Effector memory CD4-positive, alpha-beta T cell (primary cell): ENCODE results near the gene AHDC1.

Source experiments
- DNase-seq, 3 donors: peaks; one replicate each; pipeline ENCODE4 v3.0.0-alpha.2; 2020
- H3K27ac ChIP-seq: 2 replicates; pipeline ENCODE4 v1.7.0; 2013; ENCODE audit warnings: mild to moderate bottlenecking, low read length, moderate library complexity; ENCODE audit not compliant: insufficient read depth, poor library complexity, severe bottlenecking
- H3K27me3 ChIP-seq: replicated peaks from 2 replicates; pipeline ENCODE4 v1.7.0; 2013; ENCODE audit warnings: mild to moderate bottlenecking, low read length; ENCODE audit not compliant: insufficient read depth, control insufficient read depth, poor library complexity, severe bottlenecking
- H3K36me3 ChIP-seq: 2 replicates; pipeline ENCODE4 v1.7.0; 2013; ENCODE audit warnings: mild to moderate bottlenecking, low read length, moderate library complexity; ENCODE audit not compliant: control insufficient read depth, insufficient read depth
- H3K4me1 ChIP-seq: 2 replicates; pipeline ENCODE4 v1.7.0; 2013; ENCODE audit warnings: low read length, mild to moderate bottlenecking; ENCODE audit not compliant: control insufficient read depth, insufficient read depth, poor library complexity, severe bottlenecking
- H3K4me3 ChIP-seq: 2 replicates; pipeline ENCODE4 v1.7.0; 2013; ENCODE audit warnings: low read length, low read depth, mild to moderate bottlenecking; ENCODE audit not compliant: insufficient read depth, poor library complexity, severe bottlenecking
- H3K9me3 ChIP-seq: 2 replicates; pipeline ENCODE4 v1.7.0; 2013; ENCODE audit warnings: mild to moderate bottlenecking, low read length, moderate library complexity; ENCODE audit not compliant: control insufficient read depth

Gene AHDC1

DNA sequence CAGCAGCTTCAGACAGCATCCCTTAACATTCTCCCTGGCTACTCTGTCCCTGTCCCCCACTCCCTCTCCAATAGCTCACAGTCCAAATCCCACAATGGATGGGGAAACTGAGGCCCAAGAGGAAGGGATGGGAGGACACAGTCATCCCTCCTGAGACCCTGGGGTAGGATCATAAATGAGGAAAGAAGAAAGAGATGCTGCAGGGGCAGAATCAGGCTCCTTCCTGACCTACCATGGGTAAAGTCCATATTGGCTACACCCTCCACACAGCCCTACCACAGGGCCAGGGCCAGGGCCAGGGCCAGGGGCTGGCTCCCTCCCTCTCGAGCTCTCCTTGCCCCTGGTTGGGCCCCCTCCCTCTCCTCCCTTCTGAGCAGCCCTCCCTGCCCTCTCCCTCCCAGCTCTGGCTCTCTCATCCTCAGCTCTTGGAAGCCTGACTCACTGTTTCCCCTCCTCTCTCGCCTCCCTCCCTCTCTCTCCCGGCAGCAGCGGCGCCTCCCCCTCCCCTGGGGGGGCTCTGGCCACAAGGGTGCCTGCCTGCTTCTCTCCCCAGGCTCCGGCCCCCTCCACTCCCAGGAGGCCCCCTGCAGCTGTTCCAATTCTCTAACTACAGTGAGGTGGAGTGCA is 4.9 kb downstream of the AHDC1 start:
- Histone ChIP-seq H3K9me3 (no peaks in the 10 kb centered on the region), H3K27me3 (no peaks in the 10 kb centered on the region), H3K27ac (no peak overlapping the region), H3K4me3 (no peak overlapping the region), H3K4me1 (peaks cover 57% of the 10 kb centered on the region), H3K36me3 (no peaks in the 10 kb centered on the region)
- DNase-seq = no peak

DNA sequence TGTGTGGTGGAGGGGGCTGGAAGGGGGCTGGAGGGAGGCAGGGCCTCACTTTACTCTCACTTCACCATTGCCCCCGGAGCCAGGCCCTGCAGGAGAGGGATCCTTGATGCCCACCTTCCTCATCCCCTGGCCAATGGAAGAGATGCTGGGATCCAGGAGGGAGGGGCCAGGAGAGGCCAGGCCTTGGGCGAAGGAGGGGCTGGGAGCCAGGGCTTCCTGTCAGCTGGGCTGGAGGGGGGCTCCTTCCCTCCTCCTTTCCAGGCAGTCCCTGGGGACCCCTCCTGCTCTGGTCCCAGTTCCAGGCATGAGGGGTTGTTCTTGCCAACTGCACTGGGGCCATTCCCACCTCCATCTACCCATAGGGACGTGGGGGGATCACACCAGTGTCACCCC is 5.7 kb downstream of the AHDC1 start:
- Histone ChIP-seq H3K36me3 (no peaks in the 10 kb centered on the region), H3K9me3 (no peaks in the 10 kb centered on the region), H3K27me3 (no peaks in the 10 kb centered on the region), H3K27ac (no peak overlapping the region), H3K4me1 (peaks cover 57% of the 10 kb centered on the region), H3K4me3 (no peak overlapping the region)
- no peak for DNase-seq

DNA sequence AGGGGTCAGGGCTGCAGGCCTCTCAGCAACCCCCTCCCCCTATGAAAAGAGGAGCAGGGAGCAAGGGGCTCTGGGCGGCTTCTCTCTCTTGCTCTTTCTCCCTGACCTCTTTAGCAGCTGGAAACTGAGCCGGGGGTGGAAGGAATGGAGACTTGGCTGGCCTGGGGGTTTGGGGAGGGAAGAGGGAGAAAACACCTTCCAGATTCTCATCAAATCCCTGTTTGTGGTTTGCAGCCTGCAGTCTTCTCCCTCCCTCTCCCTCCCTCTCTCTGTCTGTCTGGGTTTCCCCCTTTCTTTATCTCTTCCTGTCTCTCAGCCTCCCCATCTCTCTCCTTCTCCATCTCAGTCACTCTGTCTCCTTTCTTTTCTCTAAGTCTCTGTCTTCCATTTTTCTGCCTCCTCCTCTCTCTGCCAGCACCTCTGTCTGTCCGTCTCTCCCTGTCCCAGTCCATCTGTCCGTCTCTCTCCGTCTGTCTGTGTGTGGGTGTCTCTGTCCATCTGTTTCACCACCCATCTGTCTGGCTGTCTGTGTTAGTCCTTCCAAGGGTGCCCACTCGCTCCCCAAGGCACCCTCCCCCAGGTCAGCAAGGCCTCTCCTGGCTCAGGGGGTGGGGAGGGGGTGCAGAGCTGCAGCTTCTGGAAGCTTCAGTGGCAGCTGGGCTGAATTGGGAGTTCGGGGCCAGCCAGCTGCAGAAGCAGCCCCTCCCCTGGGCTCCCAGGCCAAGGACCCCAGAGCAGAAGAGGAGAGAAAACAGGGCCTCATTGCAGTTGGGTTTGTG is 6.2 kb downstream of the AHDC1 start:
- Histone ChIP-seq H3K27ac (no peak overlapping the region), H3K36me3 (no peaks in the 10 kb centered on the region), H3K27me3 (no peaks in the 10 kb centered on the region), H3K4me3 (no peak overlapping the region), H3K9me3 (no peaks in the 10 kb centered on the region), H3K4me1 (peaks cover 56% of the 10 kb centered on the region)
- no peak for DNase-seq

DNA sequence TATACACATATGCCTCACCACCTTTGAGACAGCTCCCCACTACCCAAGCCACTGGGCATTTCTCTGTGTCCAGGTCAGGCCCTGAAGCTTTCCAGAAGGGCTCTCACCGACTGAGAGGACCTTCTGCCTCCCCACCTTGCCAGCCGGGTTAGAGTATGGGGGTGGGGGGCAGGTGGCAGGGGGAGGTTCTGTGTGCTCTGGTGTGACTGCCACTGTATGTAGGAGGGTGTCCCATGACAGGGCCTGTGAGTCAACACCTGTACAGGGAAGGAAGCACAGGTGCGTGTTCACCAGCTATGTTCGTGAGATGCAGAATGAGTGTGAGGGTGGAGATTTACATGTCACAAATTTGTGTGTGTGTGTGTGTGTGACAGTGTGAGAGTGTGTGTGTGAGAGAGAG is 7.0 kb downstream of the AHDC1 start:
- Histone ChIP-seq H3K27ac (no peak overlapping the region), H3K4me1 (peaks cover 49% of the 10 kb centered on the region), H3K27me3 (no peaks in the 10 kb centered on the region), H3K4me3 (no peak overlapping the region), H3K9me3 (no peaks in the 10 kb centered on the region), H3K36me3 (no peaks in the 10 kb centered on the region)
- DNase-seq = no peak

DNA sequence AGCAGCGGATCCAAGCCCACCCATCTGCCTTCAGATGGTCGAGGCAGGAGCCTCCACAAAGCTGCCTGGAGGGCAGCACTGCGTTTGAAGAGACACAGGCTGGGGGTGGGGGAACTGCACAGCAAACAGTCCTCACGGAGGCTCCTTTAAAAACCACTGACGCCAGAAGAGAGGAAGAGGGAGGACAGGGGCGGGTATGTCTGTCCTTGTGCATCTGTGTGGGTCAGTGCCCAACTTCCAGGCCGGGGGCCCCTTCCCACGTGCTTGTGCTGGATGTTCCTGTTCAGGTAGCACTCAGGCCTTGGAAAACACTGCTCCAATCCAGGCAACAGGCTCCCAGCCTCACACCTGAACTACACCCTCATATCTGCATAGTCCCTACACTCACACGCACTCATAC is 7.7 kb downstream of the AHDC1 start:
- Histone ChIP-seq H3K4me1 (peaks cover 45% of the 10 kb centered on the region), H3K4me3 (no peak overlapping the region)

DNA sequence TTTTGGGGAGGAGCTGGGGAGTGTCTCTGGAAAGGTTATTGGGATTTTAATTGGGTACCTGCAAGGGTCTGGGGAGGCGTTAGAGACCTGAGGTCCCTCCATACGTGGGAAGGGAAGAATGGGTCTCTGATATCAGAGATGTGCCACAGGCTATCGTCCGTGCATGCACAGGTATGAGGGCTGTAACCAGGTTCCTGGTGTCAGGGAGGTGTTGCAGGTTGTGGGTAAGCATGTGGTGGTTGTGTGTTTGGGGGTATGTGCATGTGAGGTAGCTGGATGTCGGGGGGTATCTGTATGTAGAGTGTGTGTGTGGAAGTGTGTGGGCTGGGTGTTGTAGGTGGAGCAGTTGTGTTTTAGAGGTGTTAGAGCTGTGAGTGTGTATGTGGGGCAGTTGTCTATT is 8.3 kb downstream of the AHDC1 start:
- H3K27ac ChIP-seq = no peak overlapping the region
- H3K4me3 ChIP-seq = no peak overlapping the region
- H3K27me3 ChIP-seq = no peaks in the 10 kb centered on the region
- H3K36me3 ChIP-seq = no peaks in the 10 kb centered on the region
- peaks cover 42% of the 10 kb centered on the region for H3K4me1 ChIP-seq
- DNase-seq = no peak
- H3K9me3 ChIP-seq = no peaks in the 10 kb centered on the region

More for the DNA sequence above, 7.7 kb downstream of the AHDC1 start:
- no peaks in the 10 kb centered on the region for H3K27me3 ChIP-seq
- no peaks in the 10 kb centered on the region for H3K9me3 ChIP-seq
- DNase-seq = no peak
- no peaks in the 10 kb centered on the region for H3K36me3 ChIP-seq
- no peak overlapping the region for H3K27ac ChIP-seq

DNA sequence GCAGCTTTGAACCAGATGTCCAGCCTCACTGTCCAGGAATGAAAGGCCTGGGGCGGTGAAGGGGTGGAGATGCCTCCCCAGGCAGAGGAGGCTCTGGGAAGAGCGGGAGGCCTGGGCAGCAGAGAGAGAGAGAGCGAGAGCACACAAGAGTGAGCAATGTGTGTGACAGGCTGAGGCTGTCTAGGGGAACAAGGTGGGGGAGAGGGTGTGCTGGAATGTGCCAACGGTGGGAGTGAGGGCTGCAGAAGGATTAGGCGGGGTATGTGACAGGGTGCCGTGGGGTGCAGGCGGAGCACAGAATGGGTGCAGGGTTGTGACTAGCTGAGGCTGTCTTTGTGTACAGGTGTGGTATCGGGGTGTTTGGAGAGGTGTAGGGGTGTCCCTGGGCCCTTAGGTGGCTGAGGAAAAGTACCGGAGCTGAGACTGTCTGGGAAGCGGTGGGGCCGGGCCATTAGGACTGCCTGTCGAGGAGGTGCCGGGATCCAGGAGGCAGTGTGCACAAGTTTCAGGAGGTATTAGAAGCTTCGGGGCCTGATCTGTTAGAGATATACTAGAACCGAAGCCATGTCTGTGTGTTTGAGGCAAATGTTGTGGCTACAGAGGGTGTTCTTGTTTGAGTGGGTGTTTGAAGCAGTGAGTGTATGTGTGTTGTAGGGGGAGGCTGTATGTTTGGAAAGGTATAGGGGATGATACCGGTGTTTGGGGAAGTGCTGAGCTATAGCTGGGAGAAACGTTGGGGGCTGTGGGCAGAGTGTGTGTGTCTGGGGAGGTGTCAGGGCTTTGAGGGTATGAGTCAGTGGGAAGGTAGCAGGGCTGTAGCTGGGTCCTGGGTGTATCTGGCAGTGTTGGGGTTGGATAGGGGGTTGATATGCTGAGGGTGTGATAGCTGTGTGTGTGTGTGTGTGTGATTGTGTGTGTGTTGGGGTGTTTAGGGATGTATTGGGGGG is 9.1 kb downstream of the AHDC1 start:
- Histone ChIP-seq H3K4me3 (no peak overlapping the region), H3K9me3 (no peaks in the 10 kb centered on the region), H3K36me3 (no peaks in the 10 kb centered on the region), H3K27ac (no peak overlapping the region), H3K27me3 (no peaks in the 10 kb centered on the region), H3K4me1 (peaks cover 34% of the 10 kb centered on the region)
- DNase-seq = no peak

DNA sequence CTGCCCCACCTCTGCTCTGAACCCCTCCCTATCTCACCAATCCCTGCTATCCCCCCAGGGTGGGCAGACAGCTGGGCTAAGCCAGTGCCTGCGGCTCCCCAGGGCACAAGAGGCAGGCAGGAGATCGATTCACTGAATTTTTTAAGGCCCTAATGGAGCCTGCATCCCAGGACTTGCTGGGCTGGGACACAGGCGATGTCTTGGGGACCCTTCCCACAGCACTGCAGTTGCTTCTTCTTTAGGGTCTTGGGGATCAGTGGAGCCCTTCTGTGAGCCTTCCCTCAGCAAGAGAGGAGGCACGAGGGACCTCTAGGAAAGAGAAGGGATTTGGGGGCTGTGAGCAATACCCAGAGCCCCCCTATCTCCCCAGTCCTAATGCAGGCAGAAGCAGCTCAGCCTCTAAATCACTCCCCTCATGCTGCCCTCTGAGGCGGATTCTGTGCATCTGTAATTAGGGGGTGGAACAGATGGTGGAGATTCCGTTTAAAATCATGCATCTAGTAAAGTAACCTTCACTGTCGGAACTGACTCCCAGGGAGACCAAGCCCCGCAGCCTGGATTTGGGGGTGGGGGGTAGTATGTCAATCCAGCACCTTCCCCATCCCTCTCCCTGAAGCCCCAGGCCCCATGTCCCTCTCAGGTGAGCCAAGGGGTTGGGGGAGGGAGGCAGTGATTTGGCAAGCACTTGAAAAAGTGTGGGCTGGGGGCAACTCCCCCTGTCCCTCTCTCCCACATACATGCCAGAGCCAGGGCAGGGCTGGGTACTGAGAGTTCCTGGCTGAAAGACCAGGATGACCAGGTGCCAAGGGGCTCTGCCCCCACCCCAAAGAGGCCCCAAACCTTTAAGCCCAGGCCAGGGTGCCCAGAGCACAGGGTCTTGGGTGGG is 10.0 kb downstream of the AHDC1 start:
- Histone ChIP-seq H3K36me3 (no peaks in the 10 kb centered on the region), H3K4me1 (peaks cover 25% of the 10 kb centered on the region), H3K27me3 (no peaks in the 10 kb centered on the region), H3K4me3 (no peak overlapping the region), H3K9me3 (no peaks in the 10 kb centered on the region), H3K27ac (no peak overlapping the region)
- DNase-seq = no peak

DNA sequence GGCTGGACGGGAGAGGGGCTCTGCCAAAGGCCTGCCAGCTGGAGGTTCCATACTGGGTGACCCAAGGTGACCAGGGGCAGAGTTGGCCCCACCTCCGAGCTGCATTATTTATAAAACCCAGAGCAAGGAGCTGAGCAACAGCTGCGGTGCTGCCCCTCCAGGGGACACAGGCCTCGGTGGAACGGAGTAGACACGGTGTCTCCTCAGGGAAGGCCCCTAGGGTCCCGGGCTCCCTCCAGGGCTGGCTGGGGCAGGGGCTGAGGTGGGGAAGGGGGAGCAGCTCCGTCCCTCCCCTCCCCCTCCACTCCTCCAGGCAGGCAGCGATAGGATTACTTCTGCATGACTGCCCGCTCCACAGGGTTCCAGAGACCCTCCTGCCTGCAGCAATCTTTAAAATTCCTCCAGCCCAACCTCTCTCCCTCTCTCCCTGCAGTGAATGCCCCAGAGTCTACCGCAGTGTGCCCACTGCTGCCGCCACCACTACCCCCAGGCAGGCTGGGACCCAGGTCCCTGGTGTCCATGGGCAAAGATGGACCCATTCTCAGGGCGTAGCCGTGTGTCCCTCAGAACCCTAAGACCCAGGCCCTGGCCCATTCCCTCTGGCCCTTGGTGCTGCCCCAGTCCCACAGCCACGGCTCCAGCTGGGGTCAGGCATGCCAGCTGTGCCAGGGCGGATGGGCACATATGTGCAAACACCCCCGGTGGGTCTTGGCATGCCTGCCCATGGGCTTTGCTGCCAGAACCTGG is 10.8 kb downstream of the AHDC1 start:
- DNase-seq = no peak
- Histone ChIP-seq H3K27ac (no peak overlapping the region), H3K9me3 (no peaks in the 10 kb centered on the region), H3K36me3 (no peaks in the 10 kb centered on the region), H3K4me3 (no peak overlapping the region), H3K27me3 (no peaks in the 10 kb centered on the region), H3K4me1 (peaks cover 17% of the 10 kb centered on the region)
